ENCODE data around the gene BSN.
A peak's percentile ranks its signal among the peaks of the same experiment; 100 is the strongest.

The BSN gene

GRCh38 chr3:49602049-49602554, 47.8 kb downstream of the BSN start:
- no peak for DNase-seq (ENCODE audit: low spot score)

- DNase-seq (ENCODE audit: low spot score): no peak
These were observed 48.7 kb downstream of the BSN start for GRCh38 chr3:49602877-49603411.

GRCh38 chr3:49606427-49606826, 52.1 kb downstream of the BSN start:
- DNase-seq (ENCODE audit: low spot score): no peak

GRCh38 chr3:49607105-49607591, 52.9 kb downstream of the BSN start:
- peak; percentile 71 for DNase-seq (ENCODE audit: low spot score)

GRCh38 chr3:49607796-49608195, 53.5 kb downstream of the BSN start:
- DNase-seq (ENCODE audit: low spot score): no peak

- no peak for DNase-seq (ENCODE audit: low spot score)
These were observed 55.0 kb downstream of the BSN start for GRCh38 chr3:49609314-49609713.

- peak; percentile 53 for DNase-seq (ENCODE audit: low spot score)
These were observed 55.5 kb downstream of the BSN start for GRCh38 chr3:49609815-49610214.

GRCh38 chr3:49610666-49611280, 56.5 kb downstream of the BSN start:
- DNase-seq (ENCODE audit: low spot score): no peak

- DNase-seq (ENCODE audit: low spot score): no peak
These were observed 57.0 kb downstream of the BSN start for GRCh38 chr3:49611291-49611690.

- no peak for DNase-seq (ENCODE audit: low spot score)
These were observed 57.4 kb downstream of the BSN start for GRCh38 chr3:49611719-49612118.

GRCh38 chr3:49614936-49615335, 60.7 kb downstream of the BSN start:
- DNase-seq (ENCODE audit: low spot score): no peak

GRCh38 chr3:49616061-49616460, 61.8 kb downstream of the BSN start:
- DNase-seq (ENCODE audit: low spot score): no peak

GRCh38 chr3:49616491-49616941, 62.2 kb downstream of the BSN start:
- DNase-seq (ENCODE audit: low spot score): peak; percentile 31

GRCh38 chr3:49617390-49618013, 63.2 kb downstream of the BSN start:
- DNase-seq (ENCODE audit: low spot score): no peak

- no peak for DNase-seq (ENCODE audit: low spot score)
These were observed 64.1 kb downstream of the BSN start for GRCh38 chr3:49618412-49618811.

GRCh38 chr3:49619649-49620048, 65.4 kb downstream of the BSN start:
- no peak for DNase-seq (ENCODE audit: low spot score)

GRCh38 chr3:49620728-49621127, 66.5 kb downstream of the BSN start:
- DNase-seq (ENCODE audit: low spot score): no peak

GRCh38 chr3:49623071-49623470, 68.8 kb downstream of the BSN start:
- no peak for DNase-seq (ENCODE audit: low spot score)

- no peak for DNase-seq (ENCODE audit: low spot score)
These were observed 70.8 kb downstream of the BSN start for GRCh38 chr3:49625071-49625470.

- peak; percentile 49 for DNase-seq (ENCODE audit: low spot score)
These were observed 71.9 kb downstream of the BSN start for GRCh38 chr3:49626101-49626581.

- no peak for DNase-seq (ENCODE audit: low spot score)
These were observed 72.5 kb downstream of the BSN start for GRCh38 chr3:49626796-49627195.

GRCh38 chr3:49627634-49628033, 73.4 kb downstream of the BSN start:
- no peak for DNase-seq (ENCODE audit: low spot score)

- no peak for DNase-seq (ENCODE audit: low spot score)
These were observed 74.0 kb downstream of the BSN start for GRCh38 chr3:49628249-49628648.
